Measurements from ENCODE around the gene SMIM26.

DNA sequence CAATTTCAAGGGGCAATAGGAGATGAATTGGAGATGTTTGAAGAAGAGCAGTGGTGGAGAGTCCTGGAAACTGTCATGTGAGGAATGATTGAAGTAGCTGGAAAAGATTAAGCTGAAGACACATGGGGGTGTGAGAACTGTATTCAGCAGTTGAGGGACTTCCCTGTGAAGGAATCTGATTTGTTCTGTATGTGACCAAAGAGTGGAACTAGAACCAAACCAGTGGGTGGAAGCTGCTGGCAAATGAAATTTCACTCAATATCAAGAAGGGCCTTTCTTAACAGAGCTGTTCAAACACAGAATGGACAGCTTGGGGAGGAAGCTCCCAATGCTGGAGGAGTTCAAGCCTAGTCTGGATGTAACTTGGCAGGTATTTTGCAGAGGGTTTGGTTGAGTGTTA is 38.2 kb upstream of the SMIM26 start:
- no peak for TF ChIP-seq ZSCAN20 (CRISPR knock-in tag; IDR thresholded peaks at IDR 0.05)
- TF ChIP-seq, protein P1, sequence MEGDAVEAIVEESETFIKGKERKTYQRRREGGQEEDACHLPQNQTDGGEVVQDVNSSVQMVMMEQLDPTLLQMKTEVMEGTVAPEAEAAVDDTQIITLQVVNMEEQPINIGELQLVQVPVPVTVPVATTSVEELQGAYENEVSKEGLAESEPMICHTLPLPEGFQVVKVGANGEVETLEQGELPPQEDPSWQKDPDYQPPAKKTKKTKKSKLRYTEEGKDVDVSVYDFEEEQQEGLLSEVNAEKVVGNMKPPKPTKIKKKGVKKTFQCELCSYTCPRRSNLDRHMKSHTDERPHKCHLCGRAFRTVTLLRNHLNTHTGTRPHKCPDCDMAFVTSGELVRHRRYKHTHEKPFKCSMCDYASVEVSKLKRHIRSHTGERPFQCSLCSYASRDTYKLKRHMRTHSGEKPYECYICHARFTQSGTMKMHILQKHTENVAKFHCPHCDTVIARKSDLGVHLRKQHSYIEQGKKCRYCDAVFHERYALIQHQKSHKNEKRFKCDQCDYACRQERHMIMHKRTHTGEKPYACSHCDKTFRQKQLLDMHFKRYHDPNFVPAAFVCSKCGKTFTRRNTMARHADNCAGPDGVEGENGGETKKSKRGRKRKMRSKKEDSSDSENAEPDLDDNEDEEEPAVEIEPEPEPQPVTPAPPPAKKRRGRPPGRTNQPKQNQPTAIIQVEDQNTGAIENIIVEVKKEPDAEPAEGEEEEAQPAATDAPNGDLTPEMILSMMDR (IDR thresholded peaks at IDR 0.05) = no peak
- no peak for TF ChIP-seq POLR2A (IDR thresholded peaks at IDR 0.05; ENCODE audit: low read length)
- no peak for TF ChIP-seq SREBF2 (IDR thresholded peaks at IDR 0.05)
- no peak for TF ChIP-seq SMC3 (IDR thresholded peaks at IDR 0.05)
- no peak for TF ChIP-seq PHF8 (IDR thresholded peaks at IDR 0.05; ENCODE audit: borderline replicate concordance, low read depth)
- TF ChIP-seq FOSL2 (IDR thresholded peaks at IDR 0.05) = no peak
- no peak for TF ChIP-seq FOSL2 (CRISPR knock-in tag; IDR thresholded peaks at IDR 0.05)

Measured in A549 (cell line).